GM12878 (cell line): ENCODE measurements around the gene MYO3A.

Experiments
- CBX3 ChIP-seq: fragments of 200-600 bp; sonication (generic); IDR thresholded peaks from 2 replicates; pipeline ENCODE4 v1.6.1; 2016; ENCODE audit warnings: low read depth, borderline replicate concordance
- FOXM1 ChIP-seq: IDR thresholded peaks from 2 replicates; pipeline ENCODE4 v1.6.1; 2012; ENCODE audit warnings: low read depth, mild to moderate bottlenecking, inconsistent platforms, low read length, moderate library complexity
- RAD21 ChIP-seq: IDR thresholded peaks from 2 replicates; pipeline ENCODE4 v1.6.1; 2011; ENCODE audit warnings: mild to moderate bottlenecking, low read depth, low read length, moderate library complexity; ENCODE audit not compliant: insufficient read depth
- TAF1 ChIP-seq: IDR thresholded peaks from 2 replicates; pipeline ENCODE4 v1.6.1; 2011; ENCODE audit warnings: mild to moderate bottlenecking, low read depth, low read length, borderline replicate concordance

DNA sequence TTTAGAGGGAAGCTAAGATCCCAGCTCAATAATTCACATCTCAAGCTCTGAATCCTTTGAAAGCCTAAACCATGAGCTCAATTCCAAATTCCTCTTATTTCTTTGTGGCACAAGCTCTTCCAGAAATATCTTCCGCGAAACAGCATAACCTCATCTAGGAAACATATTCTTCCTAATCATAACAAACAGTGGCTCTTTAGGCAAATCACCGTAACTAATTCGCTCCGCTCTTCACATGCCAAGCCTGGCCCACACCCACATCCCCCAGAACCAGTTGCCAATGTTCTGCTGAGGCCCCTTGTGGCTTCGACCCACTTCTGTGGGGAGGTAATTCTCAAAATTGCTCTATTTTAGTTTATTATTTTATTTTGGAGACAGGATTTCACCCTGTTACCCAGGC is 301.7 kb downstream of the MYO3A start:
- TF ChIP-seq RAD21 (no peak), TAF1 (no peak), CBX3 (no peak), FOXM1 (no peak)
